ENCODE results near the gene EME2.

- TF ChIP-seq, protein P1, sequence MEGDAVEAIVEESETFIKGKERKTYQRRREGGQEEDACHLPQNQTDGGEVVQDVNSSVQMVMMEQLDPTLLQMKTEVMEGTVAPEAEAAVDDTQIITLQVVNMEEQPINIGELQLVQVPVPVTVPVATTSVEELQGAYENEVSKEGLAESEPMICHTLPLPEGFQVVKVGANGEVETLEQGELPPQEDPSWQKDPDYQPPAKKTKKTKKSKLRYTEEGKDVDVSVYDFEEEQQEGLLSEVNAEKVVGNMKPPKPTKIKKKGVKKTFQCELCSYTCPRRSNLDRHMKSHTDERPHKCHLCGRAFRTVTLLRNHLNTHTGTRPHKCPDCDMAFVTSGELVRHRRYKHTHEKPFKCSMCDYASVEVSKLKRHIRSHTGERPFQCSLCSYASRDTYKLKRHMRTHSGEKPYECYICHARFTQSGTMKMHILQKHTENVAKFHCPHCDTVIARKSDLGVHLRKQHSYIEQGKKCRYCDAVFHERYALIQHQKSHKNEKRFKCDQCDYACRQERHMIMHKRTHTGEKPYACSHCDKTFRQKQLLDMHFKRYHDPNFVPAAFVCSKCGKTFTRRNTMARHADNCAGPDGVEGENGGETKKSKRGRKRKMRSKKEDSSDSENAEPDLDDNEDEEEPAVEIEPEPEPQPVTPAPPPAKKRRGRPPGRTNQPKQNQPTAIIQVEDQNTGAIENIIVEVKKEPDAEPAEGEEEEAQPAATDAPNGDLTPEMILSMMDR (conservative IDR thresholded peaks at IDR 0.05): no peak
- TF ChIP-seq ZFX (IDR thresholded peaks at IDR 0.05): no peak
Observed at GRCh38 chr16:1775846-1776671, 3.4 kb downstream of the EME2 start.
